Measurements from ENCODE around the gene MRTFA.

GRCh38 chr22:40666151-40666848, 29.8 kb upstream of the MRTFA start:
- TF ChIP-seq CTCF (IDR thresholded peaks at IDR 0.05; ENCODE audit: insufficient read depth, low read length, poor library complexity, severe bottlenecking), result no peak
- no peak for TF ChIP-seq EZH2phosphoT487 (conservative IDR thresholded peaks at IDR 0.05; ENCODE audit: low read length)

Measured in SU-DHL-6 (cell line).